Bronchial epithelial cell (primary cell): ENCODE results near the gene ABCC4. TPM values are rescaled to one million over a fixed set of nuclear protein-coding genes. Genes with fewer than 3 reads are reported as not detected.

Experiments
- DNase-seq: peaks from one replicate; pipeline ENCODE4 v3.0.0-alpha.2; 2010; ENCODE audit warnings: low read depth
- FAIRE-seq: peaks from 2 replicates; lab custom pipeline; 2011; peaks lifted over from hg19 to GRCh38; lab: Jason Lieb, UNC
- H3K27me3 ChIP-seq: 2 replicates; pipeline ENCODE4 v1.5.1; 2011; ENCODE audit warnings: low read length; ENCODE audit not compliant: control insufficient read depth, insufficient read depth
- H3K36me3 ChIP-seq: 2 replicates; pipeline ENCODE4 v1.5.1; 2011; ENCODE audit warnings: low read length; ENCODE audit not compliant: control insufficient read depth, insufficient read depth
- H3K4me3 ChIP-seq: 2 replicates; pipeline ENCODE4 v1.5.1; 2011; ENCODE audit warnings: mild to moderate bottlenecking, low read depth, low read length, control low read depth
- total RNA-seq: library from RNA; depleted of rRNA; stranded (reverse); fragments of >200 nt; gene quantifications from 2 replicates; pipeline ENCODE4 v1.2.1, GENCODE V29; 2014
- TF ChIP-seq, protein P1 (sequence below): IDR thresholded peaks from 2 replicates; pipeline ENCODE4 v1.5.1; 2011; ENCODE audit warnings: mild to moderate bottlenecking, moderate library complexity, low read length, control low read depth, inconsistent platforms; ENCODE audit not compliant: insufficient read depth, severe bottlenecking

ABCC4 gene
- total RNA-seq, 1 donor from 2014 or later = 6.8 TPM

GRCh38 chr13:95251641-95252040 lies 49.6 kb downstream of the ABCC4 start:
- DNase-seq = no peak
- H3K27me3 ChIP-seq = peaks cover 3% of the 10 kb centered on the region
- FAIRE-seq = no peak
- no peak overlapping the region for H3K4me3 ChIP-seq
- TF ChIP-seq, protein P1, sequence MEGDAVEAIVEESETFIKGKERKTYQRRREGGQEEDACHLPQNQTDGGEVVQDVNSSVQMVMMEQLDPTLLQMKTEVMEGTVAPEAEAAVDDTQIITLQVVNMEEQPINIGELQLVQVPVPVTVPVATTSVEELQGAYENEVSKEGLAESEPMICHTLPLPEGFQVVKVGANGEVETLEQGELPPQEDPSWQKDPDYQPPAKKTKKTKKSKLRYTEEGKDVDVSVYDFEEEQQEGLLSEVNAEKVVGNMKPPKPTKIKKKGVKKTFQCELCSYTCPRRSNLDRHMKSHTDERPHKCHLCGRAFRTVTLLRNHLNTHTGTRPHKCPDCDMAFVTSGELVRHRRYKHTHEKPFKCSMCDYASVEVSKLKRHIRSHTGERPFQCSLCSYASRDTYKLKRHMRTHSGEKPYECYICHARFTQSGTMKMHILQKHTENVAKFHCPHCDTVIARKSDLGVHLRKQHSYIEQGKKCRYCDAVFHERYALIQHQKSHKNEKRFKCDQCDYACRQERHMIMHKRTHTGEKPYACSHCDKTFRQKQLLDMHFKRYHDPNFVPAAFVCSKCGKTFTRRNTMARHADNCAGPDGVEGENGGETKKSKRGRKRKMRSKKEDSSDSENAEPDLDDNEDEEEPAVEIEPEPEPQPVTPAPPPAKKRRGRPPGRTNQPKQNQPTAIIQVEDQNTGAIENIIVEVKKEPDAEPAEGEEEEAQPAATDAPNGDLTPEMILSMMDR = no peak
- no peaks in the 10 kb centered on the region for H3K36me3 ChIP-seq

DNA sequence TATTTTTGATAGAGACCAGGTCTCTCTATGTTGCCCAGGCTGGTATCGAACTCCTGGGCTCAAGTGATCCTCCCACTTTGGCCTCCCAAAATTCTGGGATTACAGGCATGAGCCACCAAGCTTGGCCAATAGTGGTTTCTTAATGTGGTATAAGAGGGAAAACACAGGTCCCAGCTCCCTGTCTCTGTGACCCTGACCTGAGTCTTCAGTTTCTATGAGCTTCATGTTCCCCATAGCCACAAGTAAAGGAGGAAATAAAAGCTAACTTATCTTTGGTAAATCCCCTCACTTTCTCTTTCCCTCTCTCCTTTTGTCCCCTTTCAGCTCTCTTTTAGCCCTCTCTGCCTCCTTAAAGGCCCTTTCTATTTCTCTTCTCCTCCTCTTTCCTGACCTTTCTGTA lies 50.3 kb downstream of the ABCC4 start:
- Histone ChIP-seq H3K4me3 (no peak overlapping the region), H3K27me3 (peaks cover 3% of the 10 kb centered on the region), H3K36me3 (no peaks in the 10 kb centered on the region)
- TF ChIP-seq, protein P1 = no peak
- DNase-seq (no peak), FAIRE-seq (no peak)

GRCh38 chr13:95248953-95249352 lies 52.3 kb downstream of the ABCC4 start:
- Histone ChIP-seq H3K27me3 (peaks cover 3% of the 10 kb centered on the region), H3K36me3 (no peaks in the 10 kb centered on the region), H3K4me3 (no peak overlapping the region)
- no peak for DNase-seq
- no peak for FAIRE-seq
- TF ChIP-seq, protein P1 = no peak

DNA sequence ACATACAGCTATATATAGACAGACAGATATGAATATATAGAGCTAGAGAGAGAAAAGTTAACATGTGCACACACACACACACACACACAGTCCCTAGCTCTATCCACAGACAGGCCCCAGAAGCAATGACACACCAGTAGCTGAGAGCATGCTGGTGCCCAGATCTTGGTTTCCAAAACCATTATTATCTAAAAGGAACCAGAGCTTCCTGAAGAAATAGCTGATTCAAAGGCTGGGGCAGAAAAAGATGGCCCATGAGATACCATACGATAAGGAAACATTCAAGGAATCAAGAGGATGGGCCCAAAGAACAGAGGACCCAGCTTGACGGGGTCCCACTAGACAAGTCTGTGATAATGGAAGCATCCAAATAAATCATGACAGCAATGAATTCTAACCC lies 53.4 kb downstream of the ABCC4 start:
- DNase-seq (no peak), FAIRE-seq (no peak)
- H3K27me3 ChIP-seq = peaks cover 3% of the 10 kb centered on the region
- H3K4me3 ChIP-seq = no peak overlapping the region
- no peaks in the 10 kb centered on the region for H3K36me3 ChIP-seq
- TF ChIP-seq, protein P1 = no peak

DNA sequence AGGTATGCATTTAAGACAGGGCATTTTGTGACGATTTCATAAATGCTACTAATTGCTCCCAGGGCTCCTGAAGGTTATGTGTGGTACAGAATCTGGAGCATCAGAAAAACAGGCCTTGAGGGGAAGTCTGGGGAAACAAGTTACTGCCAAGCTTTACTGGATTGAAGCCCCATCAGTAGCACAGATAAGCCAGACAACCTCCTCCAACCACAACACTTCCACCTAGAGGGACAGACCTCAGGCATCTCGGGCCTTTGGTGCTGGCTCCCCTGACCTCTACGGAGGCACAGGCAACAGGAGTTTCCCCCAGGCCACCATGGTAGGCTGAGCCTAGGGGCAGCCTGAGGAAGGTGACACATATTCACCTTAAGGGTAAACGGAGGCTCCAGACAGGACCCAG lies 54.1 kb downstream of the ABCC4 start:
- TF ChIP-seq, protein P1 = no peak
- peak; percentile 76 for FAIRE-seq
- Histone ChIP-seq H3K36me3 (no peaks in the 10 kb centered on the region), H3K27me3 (peaks cover 3% of the 10 kb centered on the region), H3K4me3 (no peak overlapping the region)
- DNase-seq = no peak
